ENCODE measurements around the gene LRP1B. TPM values are rescaled to one million over a fixed set of nuclear protein-coding genes. Genes with fewer than 3 reads are reported as not detected.

The LRP1B gene
- total RNA-seq, 2 donors from 2014 or later = 0.52 to 3.0 TPM

GRCh38 chr2:141947396-141948114, 183.3 kb downstream of the LRP1B start:
- Histone ChIP-seq H3K4me1 (no peaks in the 10 kb centered on the region), H3K9me3 (no peaks in the 10 kb centered on the region), H3K4me3 (no peak overlapping the region), H3K27me3 (no peaks in the 10 kb centered on the region), H3K36me3 (replicated peaks in 1 of 2; ENCODE audit: insufficient read depth in 1 of 2, low read depth in 2 of 2) (no peaks in the 10 kb centered on the region), H3K27ac (no peak overlapping the region)
- WGBS, 2 donors = 80 to 84% methylated on average over 5 to 6 of the region's 6 CpGs
- no peak for TF ChIP-seq POLR2A (IDR thresholded peaks at IDR 0.05)
- TF ChIP-seq, protein P1, sequence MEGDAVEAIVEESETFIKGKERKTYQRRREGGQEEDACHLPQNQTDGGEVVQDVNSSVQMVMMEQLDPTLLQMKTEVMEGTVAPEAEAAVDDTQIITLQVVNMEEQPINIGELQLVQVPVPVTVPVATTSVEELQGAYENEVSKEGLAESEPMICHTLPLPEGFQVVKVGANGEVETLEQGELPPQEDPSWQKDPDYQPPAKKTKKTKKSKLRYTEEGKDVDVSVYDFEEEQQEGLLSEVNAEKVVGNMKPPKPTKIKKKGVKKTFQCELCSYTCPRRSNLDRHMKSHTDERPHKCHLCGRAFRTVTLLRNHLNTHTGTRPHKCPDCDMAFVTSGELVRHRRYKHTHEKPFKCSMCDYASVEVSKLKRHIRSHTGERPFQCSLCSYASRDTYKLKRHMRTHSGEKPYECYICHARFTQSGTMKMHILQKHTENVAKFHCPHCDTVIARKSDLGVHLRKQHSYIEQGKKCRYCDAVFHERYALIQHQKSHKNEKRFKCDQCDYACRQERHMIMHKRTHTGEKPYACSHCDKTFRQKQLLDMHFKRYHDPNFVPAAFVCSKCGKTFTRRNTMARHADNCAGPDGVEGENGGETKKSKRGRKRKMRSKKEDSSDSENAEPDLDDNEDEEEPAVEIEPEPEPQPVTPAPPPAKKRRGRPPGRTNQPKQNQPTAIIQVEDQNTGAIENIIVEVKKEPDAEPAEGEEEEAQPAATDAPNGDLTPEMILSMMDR (IDR thresholded peaks at IDR 0.05) = no peak
- no peak for ATAC-seq
- no peak for DNase-seq
- intact Hi-C loops (cut with DNase I) = no loop called here

DNA sequence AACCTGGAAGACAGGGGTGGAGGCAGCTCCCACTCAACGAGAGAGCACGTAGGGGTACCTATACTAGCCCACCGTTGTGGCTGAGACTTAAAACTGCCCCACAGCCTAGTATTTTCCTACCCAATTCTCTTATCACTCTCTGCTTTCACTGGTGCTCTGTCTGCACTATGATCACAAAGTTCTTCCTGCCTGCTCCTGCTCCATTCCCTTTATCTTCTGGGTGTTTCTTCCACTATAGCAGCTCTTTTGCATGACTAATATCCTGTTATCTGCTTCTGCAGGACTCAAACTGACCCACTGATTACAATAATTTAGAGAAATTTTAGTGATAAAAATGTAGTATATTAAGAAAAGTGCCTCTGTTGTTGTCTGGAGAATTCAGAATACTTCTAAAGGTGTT, 184.8 kb downstream of the LRP1B start:
- Histone ChIP-seq H3K4me1 (no peaks in the 10 kb centered on the region), H3K27me3 (no peaks in the 10 kb centered on the region), H3K4me3 (no peak overlapping the region), H3K36me3 (replicated peaks in 1 of 2; ENCODE audit: insufficient read depth in 1 of 2, low read depth in 2 of 2) (no peaks in the 10 kb centered on the region), H3K9me3 (no peaks in the 10 kb centered on the region), H3K27ac (no peak overlapping the region)
- no peak for ATAC-seq
- TF ChIP-seq, protein P1 (IDR thresholded peaks at IDR 0.05) = no peak
- TF ChIP-seq POLR2A (IDR thresholded peaks at IDR 0.05) = no peak
- DNase-seq = no peak
- intact Hi-C loops (cut with DNase I) = no loop called here
- 53 to 61% methylated on average over 3 of the region's 3 CpGs for WGBS, 2 donors

- no peaks in the 10 kb centered on the region for H3K36me3 ChIP-seq (replicated peaks in 1 of 2; ENCODE audit: insufficient read depth in 1 of 2, low read depth in 2 of 2)
- no peaks in the 10 kb centered on the region for H3K27me3 ChIP-seq
- no peak for DNase-seq
- TF ChIP-seq, protein P1 (IDR thresholded peaks at IDR 0.05) = no peak
- TF ChIP-seq POLR2A (IDR thresholded peaks at IDR 0.05) = no peak
- intact Hi-C loops (cut with DNase I) = no loop called here
- H3K4me1 ChIP-seq = no peaks in the 10 kb centered on the region
- no peak overlapping the region for H3K27ac ChIP-seq
- no peak overlapping the region for H3K4me3 ChIP-seq
- ATAC-seq = no peak
- no peaks in the 10 kb centered on the region for H3K9me3 ChIP-seq
- WGBS, 2 donors = 67 to 69% methylated on average over 7 of the region's 7 CpGs
Measured at GRCh38 chr2:141943918-141944317, 186.9 kb downstream of the LRP1B start.

DNA sequence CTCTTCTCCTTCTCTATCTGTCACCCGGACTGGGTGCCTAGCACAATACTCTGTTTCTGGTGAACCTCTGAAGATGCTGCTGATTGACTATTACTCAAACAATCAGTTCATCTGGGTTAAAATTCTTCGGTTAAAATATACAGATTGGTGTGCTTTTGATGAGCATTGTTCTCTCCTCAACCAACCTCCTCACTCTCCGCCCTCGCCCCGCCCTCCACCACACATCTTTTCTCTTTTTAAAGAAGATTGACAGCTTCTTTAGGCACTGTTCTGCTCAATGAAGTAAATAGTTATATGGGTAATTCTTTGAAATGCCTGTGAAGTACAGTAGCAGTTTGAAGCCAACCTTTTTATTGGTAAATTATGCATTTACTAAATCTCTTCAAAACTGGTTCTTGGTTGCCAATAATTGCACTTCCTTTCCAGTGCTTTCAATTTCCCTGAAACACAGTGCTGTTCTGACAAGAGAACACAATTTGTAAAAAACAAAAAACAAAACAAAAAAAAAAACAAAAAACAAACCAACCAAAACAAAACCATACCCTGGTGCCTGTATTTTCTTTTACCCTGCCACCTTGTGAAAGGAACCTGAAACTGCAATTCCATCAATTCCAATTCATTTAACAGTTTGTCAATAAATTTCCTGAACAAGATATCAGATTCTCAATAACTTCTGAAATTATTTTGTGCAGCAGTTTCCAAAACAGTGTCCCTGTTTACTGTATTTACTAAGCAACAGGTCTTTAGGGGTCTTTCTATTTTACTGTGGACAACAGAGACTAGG, 188.6 kb downstream of the LRP1B start:
- Histone ChIP-seq H3K9me3 (no peaks in the 10 kb centered on the region), H3K27ac (no peak overlapping the region), H3K27me3 (no peaks in the 10 kb centered on the region), H3K4me3 (no peak overlapping the region), H3K36me3 (replicated peaks in 1 of 2; ENCODE audit: insufficient read depth in 1 of 2, low read depth in 2 of 2) (no peaks in the 10 kb centered on the region), H3K4me1 (no peaks in the 10 kb centered on the region)
- DNase-seq (no peak), ATAC-seq (no peak)
- 61 to 62% methylated on average over 5 of the region's 5 CpGs for WGBS, 2 donors
- TF ChIP-seq POLR2A (IDR thresholded peaks at IDR 0.05) = no peak
- TF ChIP-seq, protein P1 (IDR thresholded peaks at IDR 0.05) = peak in 2 of 7 experiments; percentile 21 to 30
- intact Hi-C loops (cut with DNase I) = no loop called here
